Fibroblast of skin of right biceps (primary cell): ENCODE results near the gene JAGN1.
"Not testable (repeated sequence)": the region's sequence is repeated elsewhere in the genome, so short reads cannot be mapped to it uniquely, and the experiment has no call there.

Experiments used
- DNase-seq: peaks from one replicate; pipeline ENCODE4 v3.0.0-alpha.2; 2013

The JAGN1 gene

GRCh38 chr3:9869955-9870354 is 20.5 kb upstream of the JAGN1 start:
- no peak for DNase-seq

GRCh38 chr3:9870978-9871377 is 19.4 kb upstream of the JAGN1 start:
- peak; percentile 82 for DNase-seq

DNA sequence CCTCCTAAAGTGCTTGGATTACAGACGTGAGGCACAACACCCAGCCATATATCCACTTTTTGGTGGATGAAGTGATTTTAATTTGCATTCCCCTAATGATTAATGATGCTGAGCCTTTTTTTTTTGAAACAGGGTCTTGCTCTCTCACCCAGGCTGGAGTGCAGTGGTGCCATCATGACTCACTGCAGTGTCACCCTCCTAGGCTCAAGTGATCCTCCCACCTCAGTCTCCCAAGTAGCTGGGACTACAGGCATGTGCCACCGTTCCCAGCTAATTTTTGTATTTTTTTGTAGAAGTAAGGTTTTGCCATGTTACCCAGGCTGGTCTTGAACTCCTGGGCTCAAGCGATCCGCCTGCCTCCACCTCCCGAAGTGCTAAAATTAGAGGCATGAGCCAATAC is 18.3 kb upstream of the JAGN1 start:
- DNase-seq = not testable (repeated sequence)

DNA sequence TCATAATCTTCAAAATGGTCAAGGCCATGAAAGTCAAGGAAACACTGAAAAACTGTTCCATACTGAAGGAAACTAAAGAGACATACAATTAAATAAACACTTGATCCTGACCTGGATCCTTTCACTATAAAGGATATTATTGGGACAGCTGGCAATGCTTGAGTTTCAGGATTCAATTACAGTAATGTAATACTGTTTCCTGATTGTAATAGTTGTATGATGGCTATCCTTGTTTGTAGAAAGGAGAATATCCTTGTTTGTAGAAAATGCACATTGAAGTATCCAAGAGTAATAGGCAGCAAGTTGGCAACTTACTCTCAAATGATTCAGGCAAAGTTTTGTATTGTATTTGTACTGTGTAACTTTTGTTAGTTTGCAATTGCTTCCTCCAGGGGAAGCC is 15.0 kb upstream of the JAGN1 start:
- DNase-seq = no peak

GRCh38 chr3:9876255-9876654 is 14.2 kb upstream of the JAGN1 start:
- not testable (repeated sequence) for DNase-seq

DNA sequence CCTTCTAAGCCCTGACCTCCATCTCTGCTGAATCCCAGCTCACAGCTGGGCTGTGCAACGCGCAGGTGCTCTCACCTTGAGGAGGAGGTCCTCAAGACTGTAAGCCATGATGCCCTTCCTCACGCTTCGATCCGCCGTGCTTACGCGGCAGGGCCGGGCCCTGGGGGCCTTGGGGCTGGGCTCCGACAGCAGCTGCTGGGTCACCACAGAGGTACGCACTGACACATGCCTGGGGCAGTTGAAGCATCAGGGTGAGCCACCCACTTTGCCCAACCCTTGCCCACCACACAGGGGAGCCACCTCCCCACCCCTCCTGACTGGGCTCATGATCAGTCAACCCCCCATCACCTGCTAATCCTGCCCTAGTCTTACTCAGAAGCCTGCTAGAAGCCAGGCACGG is 13.4 kb upstream of the JAGN1 start:
- DNase-seq = no peak

DNA sequence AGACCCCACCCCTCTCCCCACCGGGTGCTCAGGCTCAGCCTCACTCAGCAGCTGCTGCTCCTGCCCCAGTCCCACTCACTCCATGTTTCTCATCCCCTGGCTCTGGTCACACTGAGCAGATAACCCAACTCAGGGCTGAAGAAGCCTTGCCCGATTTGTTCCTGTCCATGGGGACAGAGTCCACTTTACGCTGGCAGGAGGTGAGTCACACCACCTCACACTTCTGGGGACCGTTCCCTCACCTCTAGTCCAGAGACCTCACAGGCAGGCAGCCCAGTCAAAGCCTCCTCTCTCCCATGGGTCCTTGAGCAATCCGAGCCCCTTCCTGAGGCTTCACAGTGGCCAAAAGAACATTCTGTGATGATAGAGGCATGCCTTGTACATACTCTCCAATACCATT is 11.7 kb upstream of the JAGN1 start:
- DNase-seq = no peak

GRCh38 chr3:9879830-9880549 is 10.4 kb upstream of the JAGN1 start, which contains the start of gene CIDEC:
Gene CIDEC, minus strand, starts transcription at chr3:9880253. Its CDS starts 1,767 bp downstream, at chr3:9878486.
- no peak for DNase-seq

DNA sequence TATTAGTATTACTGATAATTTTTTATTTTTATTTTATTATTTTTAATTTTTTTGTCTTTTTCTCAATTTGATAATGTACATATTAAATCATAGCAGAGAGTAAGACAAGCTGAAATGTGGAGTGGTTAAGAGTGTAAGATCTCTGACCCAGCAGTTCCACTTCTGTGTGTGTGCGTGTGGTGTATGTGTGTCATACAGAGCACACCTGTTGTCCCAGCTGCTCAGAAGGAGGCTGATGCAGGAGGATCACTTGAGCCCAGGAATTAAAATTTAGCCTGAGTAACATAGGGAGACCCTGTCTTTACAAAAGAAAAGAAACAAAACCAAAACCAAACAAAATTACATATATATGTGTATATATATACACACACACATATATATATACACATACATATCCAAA is 9.0 kb upstream of the JAGN1 start:
- no peak for DNase-seq

DNA sequence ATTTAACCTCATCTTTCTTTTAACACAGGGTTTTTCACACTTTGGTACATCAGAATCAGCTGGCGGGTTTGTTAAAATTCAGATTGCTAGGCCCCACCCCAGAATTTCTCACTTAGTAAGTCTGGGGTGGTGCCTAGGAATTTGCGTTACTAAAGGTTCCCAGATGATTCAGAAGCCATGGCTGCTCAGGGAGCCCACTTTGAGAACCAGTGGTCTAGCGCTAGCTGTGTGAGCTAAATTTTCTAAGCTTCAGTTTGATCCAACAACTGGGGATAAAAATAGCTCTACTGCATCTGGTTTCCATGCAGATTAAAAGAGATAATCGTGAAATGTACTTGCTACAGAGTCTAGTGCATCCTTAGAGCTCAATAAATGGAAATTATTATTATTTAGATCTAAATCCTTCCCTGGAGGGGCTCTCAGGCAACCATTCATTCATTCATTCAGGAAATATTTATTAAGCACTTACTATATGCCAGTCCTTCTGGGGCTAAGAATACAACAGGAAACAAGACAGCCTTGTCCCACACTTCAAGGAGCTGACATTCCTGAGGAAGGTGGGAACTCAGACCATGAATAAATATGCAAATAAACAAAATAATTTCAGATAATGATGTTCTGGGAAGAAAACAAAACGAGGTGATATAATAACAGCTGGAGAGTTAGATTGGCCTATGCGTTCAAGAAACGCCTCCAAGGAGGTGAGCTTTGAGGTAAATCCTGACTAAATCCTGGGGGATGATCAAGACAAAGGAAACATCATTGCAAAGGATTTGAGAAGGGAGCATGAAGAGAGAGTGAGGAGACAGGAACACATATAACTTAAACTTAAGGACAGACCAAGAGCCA is 6.5 kb upstream of the JAGN1 start:
- DNase-seq = peak; percentile 60

- peak; percentile 89 for DNase-seq
Measured at GRCh38 chr3:9884555-9885165, 5.8 kb upstream of the JAGN1 start.

- no peak for DNase-seq
Measured at GRCh38 chr3:9886328-9886727, 4.1 kb upstream of the JAGN1 start.

DNA sequence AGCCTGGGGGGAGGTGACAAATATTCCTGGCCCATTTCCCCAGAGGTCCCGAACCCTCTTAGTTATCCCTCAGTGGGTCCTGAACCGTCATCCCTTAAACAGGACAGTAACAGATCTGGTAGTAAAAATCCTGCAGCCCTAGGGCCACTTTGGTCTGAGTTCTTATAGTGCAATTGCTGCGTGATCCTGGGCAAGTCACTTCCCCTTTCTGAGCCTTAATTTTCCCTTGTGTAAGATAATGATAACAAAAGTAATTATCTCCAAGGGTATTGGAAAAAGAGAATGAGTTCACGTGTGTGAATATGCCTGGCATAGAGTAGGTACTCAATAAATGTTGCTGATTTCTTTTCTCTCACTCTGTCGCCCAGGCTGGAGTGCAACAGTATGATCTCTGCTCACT is 2.9 kb upstream of the JAGN1 start:
- no peak for DNase-seq

GRCh38 chr3:9888540-9888939 is 1.9 kb upstream of the JAGN1 start:
- DNase-seq = no peak

- no peak for DNase-seq
Measured at GRCh38 chr3:9889405-9889804, 1.0 kb upstream of the JAGN1 start.

- DNase-seq = no peak
Measured at GRCh38 chr3:9891072-9891622, 737 bp downstream of the JAGN1 start.

- DNase-seq = no peak
Measured at GRCh38 chr3:9893739-9894138, 3.3 kb downstream of the JAGN1 start.

GRCh38 chr3:9895715-9896114 is 5.3 kb downstream of the JAGN1 start:
- DNase-seq = not testable (repeated sequence)

DNA sequence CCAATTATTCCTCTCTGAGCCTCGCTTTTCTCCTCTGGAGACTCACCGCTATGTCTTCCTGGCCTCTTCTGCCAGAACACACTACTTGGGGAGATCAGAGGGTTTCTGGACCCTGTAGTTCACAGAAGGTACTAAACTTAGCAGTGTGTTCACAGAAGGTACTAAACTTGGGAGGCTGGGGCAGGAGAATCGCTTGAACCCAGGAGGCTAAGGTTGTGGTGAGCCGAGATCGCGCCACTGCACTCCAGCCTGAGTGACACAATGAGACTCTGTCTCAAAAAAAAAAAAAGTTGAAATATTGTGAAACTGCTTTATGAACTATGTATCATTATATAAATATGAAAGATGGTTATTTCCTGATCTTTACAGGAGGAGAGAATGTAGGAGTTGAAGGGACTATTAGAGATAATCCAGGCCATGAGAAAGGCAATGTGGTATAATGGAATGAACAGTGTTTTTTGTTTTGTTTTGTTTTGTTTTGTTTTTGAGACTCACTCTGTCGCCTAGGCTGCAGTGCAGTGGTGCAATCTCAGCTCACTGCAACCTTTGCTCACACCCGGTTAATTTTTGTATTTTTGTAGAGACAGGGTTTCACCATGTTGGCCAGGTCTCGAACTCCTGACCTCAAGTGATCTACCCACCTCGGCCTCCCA is 6.5 kb downstream of the JAGN1 start:
- not testable (repeated sequence) for DNase-seq

DNA sequence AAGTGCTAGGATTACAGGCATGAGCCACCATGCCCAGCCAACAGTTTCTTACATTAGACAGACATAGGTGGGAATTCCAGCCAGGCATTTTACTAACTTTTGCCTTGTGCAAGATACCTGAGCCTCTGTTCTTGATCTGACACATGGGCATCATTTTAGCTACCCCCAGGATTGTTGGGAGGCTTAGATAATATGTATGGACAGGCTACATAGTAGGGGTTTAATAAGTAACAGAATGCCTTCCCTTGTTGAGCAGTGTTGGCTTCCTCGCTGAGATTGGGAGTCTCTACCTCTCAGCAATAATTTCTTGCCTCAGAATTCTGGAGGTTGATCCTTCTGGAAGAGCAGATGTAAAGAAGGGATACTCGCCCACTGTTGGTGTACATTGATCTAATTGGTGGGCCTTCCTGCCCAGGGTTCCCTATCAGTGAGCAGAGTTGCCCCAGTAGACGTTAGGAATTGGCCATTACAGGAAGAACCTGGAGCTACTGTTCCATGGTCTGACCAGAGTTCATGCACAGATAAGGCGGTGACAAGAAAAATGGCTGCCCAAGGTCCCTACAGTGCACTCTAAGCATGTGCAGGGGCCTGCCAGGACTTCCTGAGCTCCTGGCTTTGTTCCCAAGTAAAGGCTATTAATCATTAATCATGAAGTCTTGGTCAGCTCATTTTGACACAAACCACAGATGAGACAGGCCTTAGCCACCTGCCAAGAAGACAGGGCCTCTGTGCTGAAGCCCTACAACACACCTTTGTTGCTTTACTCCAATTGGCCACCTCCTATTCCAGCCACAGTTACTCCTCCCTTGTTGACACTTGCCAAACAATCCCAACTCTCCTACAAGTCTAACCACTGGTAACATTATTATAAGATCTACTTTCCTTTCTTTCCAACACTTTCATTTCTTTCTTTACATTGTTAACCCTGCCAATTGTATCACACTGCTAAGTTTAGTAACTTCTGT is 7.3 kb downstream of the JAGN1 start:
- peak; percentile 47 for DNase-seq

DNA sequence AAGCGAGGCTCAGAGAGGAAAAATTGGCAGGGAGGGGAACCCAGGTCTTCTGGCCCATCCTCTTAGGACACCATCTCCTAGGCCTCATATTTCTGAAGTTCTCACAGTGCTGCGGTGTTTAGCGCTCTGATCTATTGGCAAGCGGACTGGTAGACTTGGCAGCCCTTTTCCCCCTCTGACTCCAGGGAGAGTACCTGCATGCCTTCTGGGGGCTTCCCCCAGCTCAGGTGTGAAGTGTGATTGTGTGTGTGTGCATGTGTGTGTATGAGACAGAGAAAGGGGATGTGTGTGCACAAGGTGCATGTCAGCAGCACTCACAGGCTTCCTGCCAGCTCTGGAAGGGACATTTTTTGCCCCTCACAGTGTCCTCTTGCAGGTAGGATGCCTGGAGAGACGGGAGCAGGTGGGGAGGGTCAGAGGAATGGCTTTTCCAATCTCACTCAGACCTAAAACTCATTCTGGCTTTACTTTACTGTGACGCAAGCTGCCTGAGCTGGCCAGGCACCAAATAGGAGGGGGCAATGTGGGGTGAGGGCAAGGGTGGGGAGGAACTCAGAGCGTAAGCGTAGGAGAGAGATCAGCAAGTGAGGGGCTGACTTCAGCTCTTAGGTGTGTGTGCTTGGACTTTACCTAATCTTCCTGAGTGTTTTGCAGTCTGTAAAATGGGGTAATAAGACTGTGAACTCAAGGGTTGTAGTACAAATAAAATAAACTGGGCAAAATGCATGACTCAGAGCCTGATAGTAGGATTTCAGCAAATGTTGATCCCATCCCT is 8.2 kb downstream of the JAGN1 start:
- DNase-seq = no peak
